ENCODE data around the gene FKBP8. TPM values are rescaled to one million over a fixed set of nuclear protein-coding genes. Genes with fewer than 3 reads are reported as not detected.

FKBP8 gene
- polyA plus RNA-seq, 3 donors from 2014 or later = 85.7 to 137 (median 94.5) TPM

GRCh38 chr19:18488403-18488723 lies 55.0 kb downstream of the FKBP8 start:
- peak overlapping the region; percentile 3 to 96 (median 78) for H3K27ac Mint-ChIP-seq
- no peaks in the 10 kb centered on the region for H3K36me3 Mint-ChIP-seq
- DNase-seq = no peak
- H3K27me3 Mint-ChIP-seq (ENCODE audit: low read depth in 3 of 3) = peaks cover 7 to 24% (median 18%) of the 10 kb centered on the region in 3 donors
- H3K9me3 Mint-ChIP-seq = no peaks in the 10 kb centered on the region
- peaks cover 77 to 81% of the 10 kb centered on the region in 2 donors for H3K4me1 Mint-ChIP-seq
- H3K4me3 Mint-ChIP-seq = no peak overlapping the region

- H3K4me3 Mint-ChIP-seq = no peak overlapping the region
- H3K27me3 Mint-ChIP-seq (ENCODE audit: low read depth in 3 of 3) = peaks cover 7 to 24% (median 18%) of the 10 kb centered on the region in 3 donors
- no peaks in the 10 kb centered on the region for H3K36me3 Mint-ChIP-seq
- H3K4me1 Mint-ChIP-seq = peaks cover 79 to 84% of the 10 kb centered on the region in 2 donors
- peak overlapping the region; percentile 18 to 96 (median 84) for H3K27ac Mint-ChIP-seq
- DNase-seq = no peak
- H3K9me3 Mint-ChIP-seq = no peaks in the 10 kb centered on the region
Measured at GRCh38 chr19:18487576-18488402, 55.6 kb downstream of the FKBP8 start.

GRCh38 chr19:18486746-18487145 lies 56.6 kb downstream of the FKBP8 start:
- H3K27me3 Mint-ChIP-seq (ENCODE audit: low read depth in 3 of 3) = peaks cover 7 to 19% (median 13%) of the 10 kb centered on the region in 3 donors
- no peaks in the 10 kb centered on the region for H3K9me3 Mint-ChIP-seq
- peak overlapping the region in 1 of 5 donors; percentile 67 for H3K4me3 Mint-ChIP-seq
- peaks cover 73 to 74% of the 10 kb centered on the region in 2 donors for H3K4me1 Mint-ChIP-seq
- DNase-seq = no peak
- H3K27ac Mint-ChIP-seq = peak overlapping the region; percentile 45 to 96 (median 84)
- H3K36me3 Mint-ChIP-seq = no peaks in the 10 kb centered on the region

DNA sequence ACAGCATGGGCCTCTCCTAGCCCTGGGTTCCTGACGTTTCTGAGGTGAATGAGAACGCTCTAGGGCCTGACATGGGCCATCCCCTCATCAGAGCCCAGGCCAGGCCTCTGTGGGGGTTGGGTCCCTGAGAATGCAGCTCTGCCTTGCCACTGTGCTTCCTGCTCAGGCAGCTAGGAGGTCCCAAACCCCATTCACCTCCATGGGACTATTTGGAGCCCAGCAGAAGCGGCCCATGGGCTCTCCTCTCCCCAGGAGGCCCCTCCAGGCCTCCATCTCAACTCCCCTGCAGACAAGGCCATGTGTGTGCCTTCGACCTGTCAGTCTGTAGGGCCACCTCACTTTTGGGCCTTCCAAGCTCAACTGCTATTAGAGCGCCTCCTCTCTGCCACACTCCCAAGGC lies 58.4 kb downstream of the FKBP8 start:
- no peak for DNase-seq
- Mint-ChIP-seq H3K9me3 (no peaks in the 10 kb centered on the region), H3K27me3 (ENCODE audit: low read depth in 3 of 3) (peaks cover 4 to 20% (median 8%) of the 10 kb centered on the region in 3 donors), H3K4me3 (no peak overlapping the region), H3K36me3 (no peaks in the 10 kb centered on the region), H3K27ac (peak overlapping the region in 5 of 6 donors; percentile 45 to 84 (median 73)), H3K4me1 (peaks cover 70 to 71% of the 10 kb centered on the region in 2 donors)

DNA sequence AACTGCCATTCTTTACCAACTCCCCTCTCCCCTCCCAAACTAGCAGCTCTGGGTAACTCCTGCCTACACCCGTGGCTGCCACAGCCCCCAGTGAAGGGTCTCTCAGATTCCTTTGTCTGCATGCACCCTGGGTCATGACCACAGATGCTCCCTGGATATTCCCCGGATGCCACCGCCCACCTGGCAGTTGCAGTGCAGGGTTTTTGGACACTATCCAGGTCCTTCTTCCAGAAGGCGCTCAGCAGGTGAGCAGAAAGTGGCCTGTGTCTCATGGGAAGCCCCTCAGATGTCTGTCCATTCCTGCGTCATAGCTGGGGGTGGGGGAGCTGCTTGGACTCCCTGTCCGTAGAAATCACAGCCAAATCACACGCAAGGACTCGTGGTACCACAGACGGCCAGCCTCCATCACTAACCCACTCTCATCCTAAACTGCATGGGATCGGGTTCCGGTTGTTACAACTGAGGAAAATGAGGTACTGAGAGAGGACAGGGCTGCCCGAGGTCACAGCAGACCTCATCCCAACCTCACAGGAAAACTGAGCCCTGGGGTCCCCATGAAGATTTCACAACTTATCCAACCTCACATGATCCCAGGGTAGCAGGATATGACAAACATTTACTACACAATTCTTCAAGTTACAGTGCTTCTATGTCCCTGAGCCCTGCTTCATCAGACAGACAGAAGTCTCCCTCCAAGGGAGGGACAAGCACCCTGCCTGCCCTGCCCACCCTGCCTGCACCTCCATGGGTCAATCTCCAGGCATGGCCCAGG lies 60.1 kb downstream of the FKBP8 start:
- Mint-ChIP-seq H3K36me3 (no peaks in the 10 kb centered on the region), H3K9me3 (no peaks in the 10 kb centered on the region), H3K4me1 (peaks cover 71 to 75% of the 10 kb centered on the region in 2 donors), H3K27ac (peak overlapping the region in 5 of 6 donors; percentile 31 to 80 (median 72)), H3K27me3 (ENCODE audit: low read depth in 3 of 3) (peaks cover 7 to 22% (median 9%) of the 10 kb centered on the region in 3 donors), H3K4me3 (no peak overlapping the region)
- no peak for DNase-seq

Other genes starting within 250 kb of the FKBP8 start
- 100 to 1,000 TPM; 128 to 189 (median 178) TPM for gene LSM4, start 220.5 kb downstream of the FKBP8 start, polyA plus RNA-seq
- gene PGPEP1, start 203.0 kb downstream of the FKBP8 start, polyA plus RNA-seq = 10 to 100 TPM in 2 of 3 donors, 1 to 10 TPM in 1; 8.2 to 20.6 (median 17.5) TPM
- not detected for gene GDF15, start 157.4 kb downstream of the FKBP8 start, polyA plus RNA-seq
- 10 to 100 TPM in 1 of 3 donors, 1 to 10 TPM in 2; 2.7 to 18.1 (median 7.7) TPM for gene LRRC25, start 146.0 kb downstream of the FKBP8 start, polyA plus RNA-seq
- gene SSBP4, start 124.2 kb downstream of the FKBP8 start, polyA plus RNA-seq = 100 to 1,000 TPM in 2 of 3 donors, 10 to 100 TPM in 1; 73.5 to 122 (median 107) TPM
- 10 to 100 TPM; 29.7 to 32.2 (median 31.2) TPM for gene ISYNA1, start 105.4 kb downstream of the FKBP8 start, polyA plus RNA-seq
- gene ELL, start 21.5 kb downstream of the FKBP8 start, polyA plus RNA-seq = 10 to 100 TPM in 2 of 3 donors, 1 to 10 TPM in 1; 9.1 to 21.1 (median 11.1) TPM
- 100 to 1,000 TPM in 1 of 3 donors, 10 to 100 TPM in 2; 85.9 to 134 (median 93.0) TPM for gene KXD1, start 14.3 kb upstream of the FKBP8 start, polyA plus RNA-seq
- gene UBA52, start 28.3 kb upstream of the FKBP8 start, polyA plus RNA-seq = 1,000 to 10,000 TPM in 1 of 3 donors, 100 to 1,000 TPM in 2; 613 to 1,093 (median 997) TPM
- 100 to 1,000 TPM; 123 to 175 (median 146) TPM for gene REX1BD, start 45.2 kb upstream of the FKBP8 start, polyA plus RNA-seq
- 1 to 10 TPM in 1 of 3 donors, under 1 TPM in 1, not detected in 1; 0.89 to 1.2 TPM for gene CRLF1, start 63.2 kb upstream of the FKBP8 start, polyA plus RNA-seq
- not detected for gene TMEM59L, start 69.3 kb upstream of the FKBP8 start, polyA plus RNA-seq
- 1 to 10 TPM; 1.6 to 4.8 (median 4.5) TPM for gene KLHL26, start 93.5 kb upstream of the FKBP8 start, polyA plus RNA-seq
- gene CRTC1, start 140.1 kb upstream of the FKBP8 start, polyA plus RNA-seq = 1 to 10 TPM in 1 of 3 donors, under 1 TPM in 2; 0.50 to 1.1 (median 0.85) TPM
- not detected for gene COMP, start 247.7 kb upstream of the FKBP8 start, polyA plus RNA-seq